ENCODE results near the gene MUS81. TPM values are rescaled to one million over a fixed set of nuclear protein-coding genes. Genes with fewer than 3 reads are reported as not detected.
A peak's percentile ranks its signal among the peaks of the same experiment; 100 is the strongest.

Gene MUS81
- total and polyA plus RNA-seq, 2 of the 13 experiments (the other 11 are each of a cell fraction or from before 2014, with no cell fraction given) = 25.6 to 30.2 TPM

DNA sequence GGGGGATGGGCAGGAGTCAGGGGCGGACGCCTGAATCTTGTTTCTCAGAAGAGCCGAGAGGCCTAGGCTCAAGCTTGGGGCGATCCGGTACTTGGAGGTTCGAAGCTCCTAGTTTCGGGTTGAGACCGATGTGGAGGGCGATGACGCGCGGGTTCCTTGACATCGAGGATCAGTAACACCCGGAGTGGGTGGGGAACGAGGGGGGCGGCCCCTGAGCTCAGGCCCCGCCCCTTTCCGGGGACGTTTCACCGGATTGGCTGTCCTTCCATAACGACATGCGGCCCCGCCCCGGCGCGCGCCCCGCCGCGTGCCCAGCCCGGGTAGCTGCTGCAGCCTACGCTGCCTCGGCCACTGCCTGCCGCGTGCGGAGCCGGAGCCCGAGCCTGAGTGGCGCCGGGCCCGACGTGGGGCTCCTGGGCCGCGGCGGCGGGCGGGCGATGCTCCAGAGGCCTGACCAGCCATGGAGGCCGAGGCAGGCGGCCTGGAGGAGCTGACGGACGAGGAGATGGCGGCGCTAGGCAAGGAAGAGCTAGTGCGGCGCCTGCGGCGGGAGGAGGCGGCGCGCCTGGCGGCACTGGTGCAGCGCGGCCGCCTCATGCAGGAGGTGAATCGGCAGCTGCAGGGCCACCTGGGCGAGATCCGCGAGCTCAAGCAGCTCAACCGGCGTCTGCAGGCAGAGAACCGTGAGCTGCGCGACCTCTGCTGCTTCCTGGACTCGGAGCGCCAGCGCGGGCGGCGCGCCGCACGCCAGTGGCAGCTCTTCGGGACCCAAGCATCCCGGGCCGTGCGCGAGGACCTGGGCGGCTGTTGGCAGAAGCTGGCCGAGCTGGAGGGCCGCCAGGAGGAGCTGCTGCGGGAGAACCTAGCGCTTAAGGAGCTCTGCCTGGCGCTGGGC is 30.3 kb downstream of the MUS81 start, which contains the start of gene CCDC85B (continued):
- TF ChIP-seq PRPF4 (IDR thresholded peaks at IDR 0.05; ENCODE audit: low read depth, low read length, poor library complexity, severe bottlenecking) (no peak), ZNF205 (CRISPR knock-in tag; IDR thresholded peaks at IDR 0.05) (no peak), YY1 (IDR thresholded peaks at IDR 0.05; ENCODE audit: insufficient read depth, insufficient replicate concordance, low read depth, low read length) (peak; percentile 79), RNF2 (conservative IDR thresholded peaks at IDR 0.05; ENCODE audit: low read depth) (peak; percentile 96), ZNF33B (CRISPR knock-in tag; IDR thresholded peaks at IDR 0.05) (no peak), SP5 (CRISPR knock-in tag; IDR thresholded peaks at IDR 0.05; ENCODE audit: borderline replicate concordance, low read depth) (peak; percentile 31; the same call in 1 of the 2 replicates), NFYB (CRISPR knock-in tag; IDR thresholded peaks at IDR 0.05) (peak; percentile 69), RFX3 (CRISPR knock-in tag; IDR thresholded peaks at IDR 0.05) (no peak), ZNF12 (CRISPR knock-in tag; IDR thresholded peaks at IDR 0.05) (no peak; the same call in 1 of the 2 replicates), IKZF4 (CRISPR knock-in tag; IDR thresholded peaks at IDR 0.05; ENCODE audit: borderline replicate concordance, low read depth, not compliant biosample characterization) (peak; percentile 19), SALL2 (CRISPR knock-in tag; IDR thresholded peaks at IDR 0.05) (peak; percentile 65), SSRP1 (CRISPR knock-in tag; IDR thresholded peaks at IDR 0.05) (no peak), HOXD1 (CRISPR knock-in tag; IDR thresholded peaks at IDR 0.05) (0 out of 2 replicates have a peak, but pooled peaks have one; percentile 20), ZNF460 (CRISPR knock-in tag; IDR thresholded peaks at IDR 0.05; ENCODE audit: borderline replicate concordance) (no peak), POLR2G (IDR thresholded peaks at IDR 0.05; ENCODE audit: low read depth, low read length) (peak; percentile 87), ZFX (CRISPR knock-in tag; IDR thresholded peaks at IDR 0.05; ENCODE audit: low read depth) (peak; percentile 89), ZSCAN20 (CRISPR knock-in tag; IDR thresholded peaks at IDR 0.05; ENCODE audit: borderline replicate concordance) (peak; percentile 85; the same call in 1 of the 2 replicates), POLR2A (IDR thresholded peaks at IDR 0.05; ENCODE audit: insufficient read depth in 1 of 2, low read depth in 2 of 2, low read length in 2 of 2) (peak in 1 of 2 experiments; percentile 79; a peak in 2 of 4 replicates), KDM5A (IDR thresholded peaks at IDR 0.05; ENCODE audit: borderline replicate concordance, low read length) (peak; percentile 21; the same call in 1 of the 2 replicates), ZMYM4 (CRISPR knock-in tag; IDR thresholded peaks at IDR 0.05) (peak; percentile 33; the same call in 1 of the 2 replicates)
- TF ChIP-seq, protein P1, sequence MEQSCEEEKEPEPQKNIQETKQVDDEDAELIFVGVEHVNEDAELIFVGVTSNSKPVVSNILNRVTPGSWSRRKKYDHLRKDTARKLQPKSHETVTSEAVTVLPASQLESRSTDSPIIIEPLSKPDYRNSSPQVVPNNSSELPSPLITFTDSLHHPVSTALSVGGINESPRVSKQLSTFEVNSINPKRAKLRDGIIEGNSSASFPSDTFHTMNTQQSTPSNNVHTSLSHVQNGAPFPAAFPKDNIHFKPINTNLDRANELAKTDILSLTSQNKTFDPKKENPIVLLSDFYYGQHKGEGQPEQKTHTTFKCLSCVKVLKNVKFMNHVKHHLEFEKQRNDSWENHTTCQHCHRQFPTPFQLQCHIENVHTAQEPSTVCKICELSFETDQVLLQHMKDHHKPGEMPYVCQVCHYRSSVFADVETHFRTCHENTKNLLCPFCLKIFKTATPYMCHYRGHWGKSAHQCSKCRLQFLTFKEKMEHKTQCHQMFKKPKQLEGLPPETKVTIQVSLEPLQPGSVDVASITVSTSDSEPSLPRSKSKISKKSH (CRISPR knock-in tag; IDR thresholded peaks at IDR 0.05; ENCODE audit: borderline replicate concordance) = 0 out of 2 replicates have a peak, but pooled peaks have one; percentile 25
- TF ChIP-seq, protein P2, sequence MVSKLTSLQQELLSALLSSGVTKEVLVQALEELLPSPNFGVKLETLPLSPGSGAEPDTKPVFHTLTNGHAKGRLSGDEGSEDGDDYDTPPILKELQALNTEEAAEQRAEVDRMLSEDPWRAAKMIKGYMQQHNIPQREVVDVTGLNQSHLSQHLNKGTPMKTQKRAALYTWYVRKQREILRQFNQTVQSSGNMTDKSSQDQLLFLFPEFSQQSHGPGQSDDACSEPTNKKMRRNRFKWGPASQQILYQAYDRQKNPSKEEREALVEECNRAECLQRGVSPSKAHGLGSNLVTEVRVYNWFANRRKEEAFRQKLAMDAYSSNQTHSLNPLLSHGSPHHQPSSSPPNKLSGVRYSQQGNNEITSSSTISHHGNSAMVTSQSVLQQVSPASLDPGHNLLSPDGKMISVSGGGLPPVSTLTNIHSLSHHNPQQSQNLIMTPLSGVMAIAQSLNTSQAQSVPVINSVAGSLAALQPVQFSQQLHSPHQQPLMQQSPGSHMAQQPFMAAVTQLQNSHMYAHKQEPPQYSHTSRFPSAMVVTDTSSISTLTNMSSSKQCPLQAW (CRISPR knock-in tag; IDR thresholded peaks at IDR 0.05) = peak; percentile 11; the same call in 1 of the 2 replicates
- TF ChIP-seq, protein P3, sequence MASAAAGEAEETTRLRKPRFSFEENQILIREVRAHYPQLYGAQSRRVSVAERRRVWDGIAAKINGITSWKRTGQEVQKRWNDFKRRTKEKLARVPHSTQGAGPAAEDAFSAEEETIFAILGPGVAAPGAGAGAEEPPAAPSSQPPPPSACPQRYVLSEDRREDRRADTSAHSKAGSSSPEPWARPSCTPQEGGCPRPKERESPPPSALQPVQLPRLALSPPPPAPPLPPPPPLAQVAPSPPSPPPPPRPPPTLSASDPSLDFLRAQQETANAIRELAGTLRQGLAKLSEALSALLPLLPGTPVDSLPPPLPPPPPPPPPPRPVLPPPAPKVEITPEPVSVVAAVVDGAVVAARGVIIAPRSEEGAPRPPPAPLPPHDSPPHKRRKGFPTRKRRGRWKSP (CRISPR knock-in tag; IDR thresholded peaks at IDR 0.05) = peak; percentile 68; the same call in 1 of the 2 replicates
- TF ChIP-seq, protein P4, sequence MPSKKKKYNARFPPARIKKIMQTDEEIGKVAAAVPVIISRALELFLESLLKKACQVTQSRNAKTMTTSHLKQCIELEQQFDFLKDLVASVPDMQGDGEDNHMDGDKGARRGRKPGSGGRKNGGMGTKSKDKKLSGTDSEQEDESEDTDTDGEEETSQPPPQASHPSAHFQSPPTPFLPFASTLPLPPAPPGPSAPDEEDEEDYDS (CRISPR knock-in tag; IDR thresholded peaks at IDR 0.05) = peak; percentile 49

Data from HepG2 (cell line).